Choroid plexus epithelial cell (primary cell): Measurements from ENCODE around the gene MARCHF2.

ENCODE experiments used
- DNase-seq: peaks from one replicate; pipeline ENCODE4 v3.0.0-alpha.2; 2010; ENCODE audit warnings: low read depth
- H3K4me3 ChIP-seq: 2 replicates; pipeline ENCODE4 v1.5.1; 2011; ENCODE audit warnings: low read depth, mild to moderate bottlenecking, control low read depth, low read length, moderate library complexity
- TF ChIP-seq, protein P1 (sequence below): conservative IDR thresholded peaks from 2 replicates; pipeline ENCODE4 v1.5.1; 2011; ENCODE audit warnings: low read depth, mild to moderate bottlenecking, control low read depth, inconsistent platforms, low read length, moderate library complexity

The MARCHF2 gene

GRCh38 chr19:8473648-8474476, 60.8 kb downstream of the MARCHF2 start:
- H3K4me3 ChIP-seq = no peak overlapping the region
- DNase-seq = no peak
- TF ChIP-seq, protein P1, sequence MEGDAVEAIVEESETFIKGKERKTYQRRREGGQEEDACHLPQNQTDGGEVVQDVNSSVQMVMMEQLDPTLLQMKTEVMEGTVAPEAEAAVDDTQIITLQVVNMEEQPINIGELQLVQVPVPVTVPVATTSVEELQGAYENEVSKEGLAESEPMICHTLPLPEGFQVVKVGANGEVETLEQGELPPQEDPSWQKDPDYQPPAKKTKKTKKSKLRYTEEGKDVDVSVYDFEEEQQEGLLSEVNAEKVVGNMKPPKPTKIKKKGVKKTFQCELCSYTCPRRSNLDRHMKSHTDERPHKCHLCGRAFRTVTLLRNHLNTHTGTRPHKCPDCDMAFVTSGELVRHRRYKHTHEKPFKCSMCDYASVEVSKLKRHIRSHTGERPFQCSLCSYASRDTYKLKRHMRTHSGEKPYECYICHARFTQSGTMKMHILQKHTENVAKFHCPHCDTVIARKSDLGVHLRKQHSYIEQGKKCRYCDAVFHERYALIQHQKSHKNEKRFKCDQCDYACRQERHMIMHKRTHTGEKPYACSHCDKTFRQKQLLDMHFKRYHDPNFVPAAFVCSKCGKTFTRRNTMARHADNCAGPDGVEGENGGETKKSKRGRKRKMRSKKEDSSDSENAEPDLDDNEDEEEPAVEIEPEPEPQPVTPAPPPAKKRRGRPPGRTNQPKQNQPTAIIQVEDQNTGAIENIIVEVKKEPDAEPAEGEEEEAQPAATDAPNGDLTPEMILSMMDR = no peak

DNA sequence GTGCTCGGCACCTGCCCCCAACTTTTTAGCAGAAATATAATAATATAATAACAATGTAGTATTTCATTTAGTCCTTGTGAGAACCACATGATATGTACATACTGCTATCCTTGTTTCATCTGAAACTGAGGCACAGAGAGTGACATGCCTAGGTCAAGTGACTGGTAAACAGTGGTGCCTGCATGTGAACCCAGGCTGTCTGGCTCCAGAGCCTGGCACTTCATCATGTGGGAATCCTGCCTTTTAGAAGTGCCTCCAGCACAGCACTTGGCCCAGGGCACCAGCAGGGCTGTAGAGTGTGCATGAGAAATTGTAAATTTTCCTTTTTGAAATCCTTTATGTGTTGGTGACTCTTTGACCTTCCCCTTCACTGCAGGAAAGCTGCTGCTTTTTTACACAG, 61.9 kb downstream of the MARCHF2 start:
- TF ChIP-seq, protein P1 = no peak
- DNase-seq = no peak
- no peak overlapping the region for H3K4me3 ChIP-seq

GRCh38 chr19:8476524-8476923, 63.4 kb downstream of the MARCHF2 start:
- TF ChIP-seq, protein P1 = no peak
- H3K4me3 ChIP-seq = no peak overlapping the region
- DNase-seq = no peak

DNA sequence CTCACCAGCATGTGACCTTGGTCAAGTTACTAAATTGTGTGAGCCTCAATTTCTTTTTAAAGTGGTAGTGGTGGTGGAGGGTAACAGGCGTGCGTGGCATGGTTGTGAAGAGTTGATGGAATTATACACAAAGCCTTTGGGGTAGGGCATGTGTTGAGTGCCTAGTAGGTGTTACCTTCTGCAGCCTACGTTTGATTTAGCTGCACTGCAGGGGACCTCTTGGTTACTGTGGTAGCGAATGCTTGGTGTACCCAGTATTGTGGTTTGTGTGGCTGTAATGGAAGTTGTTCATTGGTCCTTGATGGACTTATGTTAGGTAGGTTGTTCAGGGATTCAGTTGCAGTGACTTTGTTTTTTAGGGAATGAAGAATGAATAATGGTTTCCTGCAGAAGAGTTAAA, 64.8 kb downstream of the MARCHF2 start:
- TF ChIP-seq, protein P1 = no peak
- DNase-seq = no peak
- no peak overlapping the region for H3K4me3 ChIP-seq

DNA sequence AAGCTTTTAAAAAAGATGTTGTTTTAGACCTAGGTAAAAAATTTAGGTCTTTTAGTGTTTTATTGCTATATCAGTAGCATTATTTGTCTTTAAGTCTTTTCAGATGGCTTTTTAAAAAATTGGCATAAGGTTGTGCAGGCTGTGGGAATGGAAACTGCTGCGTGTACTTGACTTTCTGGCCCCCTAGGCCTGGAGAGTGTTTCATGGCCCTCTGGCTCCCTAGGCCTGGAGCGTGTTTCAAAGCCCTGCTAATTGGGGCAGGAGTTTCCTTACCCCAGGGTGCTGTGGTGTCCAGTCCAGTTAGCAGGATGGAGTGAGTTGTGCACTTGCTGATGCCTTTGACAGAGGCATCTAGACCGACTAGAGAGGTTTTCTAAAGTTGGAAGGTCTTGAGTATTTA, 65.5 kb downstream of the MARCHF2 start:
- DNase-seq = no peak
- TF ChIP-seq, protein P1 = no peak
- no peak overlapping the region for H3K4me3 ChIP-seq

DNA sequence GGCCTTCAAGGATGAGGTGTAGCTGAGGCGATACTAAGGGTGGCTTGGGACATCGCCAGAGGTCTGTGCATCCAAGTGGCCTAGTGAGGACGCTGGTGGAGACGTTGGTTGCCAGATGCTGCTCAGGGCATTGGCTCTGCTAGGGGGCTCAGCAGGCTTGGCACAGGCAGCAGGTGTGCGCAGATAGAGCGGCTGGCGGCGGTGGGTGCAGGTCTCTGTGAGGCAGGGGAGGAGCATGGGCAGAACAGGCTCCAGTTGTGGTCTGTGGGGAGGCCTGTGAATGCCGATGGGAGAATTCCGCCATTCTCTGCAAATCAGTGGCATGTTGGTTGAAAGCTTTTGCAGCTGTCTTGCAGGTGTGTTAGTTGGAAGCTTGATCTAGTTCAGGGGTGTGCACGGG, 68.1 kb downstream of the MARCHF2 start:
- no peak overlapping the region for H3K4me3 ChIP-seq
- no peak for DNase-seq
- TF ChIP-seq, protein P1 = no peak

GRCh38 chr19:8481616-8482015, 68.5 kb downstream of the MARCHF2 start:
- TF ChIP-seq, protein P1 = no peak
- H3K4me3 ChIP-seq = no peak overlapping the region
- DNase-seq = no peak
